B cell (primary cell): ENCODE measurements around the gene CST11. TPM values are rescaled to one million over a fixed set of nuclear protein-coding genes. Genes with fewer than 3 reads are reported as not detected.

Experiments
- ATAC-seq: fragments of 200-7000 bp; cut with Tn5 transposase; one replicate; pipeline ENCODE4 v1.10.0; 2021; ENCODE audit warnings: low read depth, mild to moderate bottlenecking, moderate number of reproducible peaks, moderate library complexity
- CTCF ChIA-PET: fragments of 350-600 bp; sonication (Branson Sonifier 250); formaldehyde crosslinking; loops from one replicate; lab custom pipeline; 2021; ENCODE audit warnings: antibody characterized with exemption, inconsistent platforms; lab: Charles Lee
- POLR2A ChIA-PET: fragments of 350-600 bp; sonication (Branson Sonifier 250); formaldehyde crosslinking; loops from one replicate; lab custom pipeline; 2021; ENCODE audit warnings: antibody characterized with exemption; lab: Charles Lee
- DNase-seq: peaks from one replicate; pipeline ENCODE4 v3.0.0; 2013
- H2AFZ ChIP-seq: 2 replicates; pipeline ENCODE4 v1.6.1; 2012; ENCODE audit warnings: mild to moderate bottlenecking, low read depth, low read length; ENCODE audit not compliant: insufficient read depth, poor library complexity, severe bottlenecking
- H3K27ac ChIP-seq, 2 donors: 1 replicate in 1 of 2; 2 replicates in 1 of 2; pipeline ENCODE4 v1.5.1; 2012 to 2013; ENCODE audit warnings: low read length in 2 of 2, mild to moderate bottlenecking in 2 of 2, moderate library complexity in 1 of 2
- H3K27me3 ChIP-seq, 4 experiments: fragments of 200-600 bp in 1 of 4; sonication (generic) in 1 of 4; replicated peaks in 1 of 4; 1 replicate in 2 of 4; 2 replicates in 2 of 4; pipeline versions ENCODE4 v1.6.1 to v1.7.0; 2013 to 2016; ENCODE audit warnings: low read length in 3 of 4, mild to moderate bottlenecking in 2 of 4, mixed read lengths in 1 of 4, moderate library complexity in 1 of 4; ENCODE audit not compliant: insufficient read depth in 4 of 4, control insufficient read depth in 3 of 4; ENCODE audit errors: control extremely low read depth in 1 of 4
- H3K36me3 ChIP-seq, 2 experiments: replicated peaks in 1 of 2; 1 replicate in 1 of 2; 2 replicates in 1 of 2; pipeline versions ENCODE4 v1.6.1 to v1.7.1; 2013; ENCODE audit warnings: low read length in 1 of 2; ENCODE audit not compliant: insufficient read depth in 2 of 2, control insufficient read depth in 1 of 2; ENCODE audit errors: control extremely low read depth in 1 of 2, extremely low read depth in 1 of 2
- H3K4me1 ChIP-seq, 2 donors: fragments of 200-600 bp in 1 of 2; sonication (generic) in 1 of 2; 1 replicate in 1 of 2; 2 replicates in 1 of 2; pipeline versions ENCODE4 v1.5.1 to v1.6.1; 2013 to 2017; ENCODE audit warnings: low read length in 2 of 2; ENCODE audit not compliant: control insufficient read depth in 2 of 2, insufficient read depth in 2 of 2
- H3K4me2 ChIP-seq: replicated peaks from 2 replicates; pipeline ENCODE3; 2012; ENCODE audit warnings: mild to moderate bottlenecking, low read depth, low read length; ENCODE audit not compliant: poor library complexity, severe bottlenecking
- H3K4me3 ChIP-seq, 5 experiments: fragments of 200-600 bp in 1 of 5; sonication (generic) in 1 of 5; 1 replicate in 3 of 5; 2 replicates in 2 of 5; pipeline versions ENCODE4 v1.5.1 to v1.7.0; 2011 to 2016; ENCODE audit warnings: low read length in 4 of 5, mild to moderate bottlenecking in 4 of 5, low read depth in 2 of 5, control low read depth in 1 of 5, moderate library complexity in 1 of 5; ENCODE audit not compliant: insufficient read depth in 1 of 5; ENCODE audit errors: control extremely low read depth in 1 of 5, extremely low read depth in 1 of 5
- H3K79me2 ChIP-seq: fragments of 200-600 bp; sonication (generic); one replicate; pipeline ENCODE4 v1.6.0; 2016; ENCODE audit warnings: low read length; ENCODE audit not compliant: control insufficient read depth, insufficient read depth
- H3K9ac ChIP-seq: fragments of 200-600 bp; sonication (generic); 2 replicates; pipeline ENCODE4 v1.6.1; 2017; ENCODE audit warnings: mild to moderate bottlenecking, low read length, moderate library complexity
- H3K9me3 ChIP-seq, 3 donors: one replicate each; pipeline versions ENCODE4 v1.6.1 to v1.7.1; 2013; ENCODE audit warnings: low read length in 2 of 3; ENCODE audit not compliant: control insufficient read depth in 2 of 3, insufficient read depth in 1 of 3; ENCODE audit errors: control extremely low read depth in 1 of 3
- H4K20me1 ChIP-seq: 2 replicates; pipeline ENCODE4 v1.6.0; 2012; ENCODE audit warnings: mild to moderate bottlenecking, low read length; ENCODE audit not compliant: insufficient read depth, control insufficient read depth, poor library complexity, severe bottlenecking
- H3K27ac Mint-ChIP-seq: one replicate; pipeline ENCODE4 v1.8.0; 2021; ENCODE audit warnings: mixed read lengths
- H3K27me3 Mint-ChIP-seq: one replicate; pipeline ENCODE4 v1.8.0; 2021; ENCODE audit warnings: mixed read lengths
- H3K4me1 Mint-ChIP-seq: one replicate; pipeline ENCODE4 v1.8.0; 2021; ENCODE audit warnings: mixed read lengths
- H3K4me3 Mint-ChIP-seq: one replicate; pipeline ENCODE4 v1.8.0; 2021; ENCODE audit warnings: mixed read lengths
- H3K9me3 Mint-ChIP-seq: one replicate; pipeline ENCODE4 v1.8.0; 2022; ENCODE audit warnings: mixed read lengths; ENCODE audit not compliant: insufficient read depth
- EZH2 ChIP-seq: IDR thresholded peaks from 2 replicates; pipeline ENCODE4 v1.6.1; 2012; ENCODE audit warnings: borderline replicate concordance, low read depth, mild to moderate bottlenecking, moderate library complexity, low read length; ENCODE audit not compliant: insufficient read depth, poor library complexity, severe bottlenecking
- WGBS: methylation state at CpG from one replicate; pipeline ENCODE4 v1.1.5; 2013; ENCODE audit warnings: missing lambda C conversion rate; ENCODE audit not compliant: insufficient coverage; 5-methylcytosine and 5-hydroxymethylcytosine counted together
- intact Hi-C: fragments of 100-400 bp; cut with micrococcal nuclease; formaldehyde crosslinking; loops from one replicate; pipeline ENCODE4 v1.10.0; 2022
- polyA plus RNA-seq: library from polyadenylated mRNA; depleted of rRNA; stranded (reverse); fragments of >200 nt; gene quantifications from 2 replicates; pipeline ENCODE4 v1.2.3, GENCODE V29; 2012
- total RNA-seq, 2 donors: library from RNA; stranded (reverse); fragments of 120-200 nt in 1 of 2; gene quantifications; 1 replicate in 1 of 2; 2 replicates in 1 of 2; pipeline versions ENCODE4 v1.2.3 to v1.2.4, GENCODE V29; 2013 to 2022
- TF ChIP-seq, protein P1 (sequence below): fragments of 200-600 bp; IDR thresholded peaks from one replicate; pipeline ENCODE4 v1.8.0; 2022; ENCODE audit warnings: antibody characterized with exemption, mild to moderate bottlenecking

CST11 gene
- total and polyA plus RNA-seq, 2 donors (not counting 1 experiment from before 2014, with no cell fraction given) = not detected

DNA sequence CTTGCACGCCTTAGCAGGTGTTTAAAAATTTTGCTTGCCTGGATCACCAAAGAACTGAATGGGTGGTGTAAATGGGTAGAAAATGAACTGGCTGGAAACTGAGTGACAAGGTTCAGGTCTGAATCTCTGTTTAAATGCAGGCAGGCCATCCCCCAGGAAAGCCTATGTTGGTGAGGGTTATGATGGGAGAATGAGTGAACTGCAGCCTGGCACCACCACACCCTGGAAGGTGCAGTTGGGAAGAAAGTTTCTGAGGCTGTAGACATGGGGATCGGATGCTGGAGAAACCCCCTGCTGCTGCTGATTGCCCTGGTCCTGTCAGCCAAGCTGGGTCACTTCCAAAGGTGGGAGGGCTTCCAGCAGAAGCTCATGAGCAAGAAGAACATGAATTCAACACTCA, 12.7 kb downstream of the CST11 start:
- Mint-ChIP-seq H3K9me3 (no peaks in the 10 kb centered on the region), H3K27ac (no peak overlapping the region), H3K4me3 (no peak overlapping the region), H3K27me3 (peaks cover 15% of the 10 kb centered on the region), H3K4me1 (no peaks in the 10 kb centered on the region)
- Histone ChIP-seq H3K4me3 (no peak overlapping the region), H2AFZ (no peak overlapping the region), H3K9ac (no peak overlapping the region), H3K9me3 (no peaks in the 10 kb centered on the region), H4K20me1 (no peaks in the 10 kb centered on the region), H3K27me3 (no peaks in the 10 kb centered on the region), H3K4me2 (no peak overlapping the region), H3K27ac (no peak overlapping the region), H3K36me3 (no peaks in the 10 kb centered on the region), H3K4me1 (no peaks in the 10 kb centered on the region), H3K79me2 (no peaks in the 10 kb centered on the region)
- intact Hi-C loops = loop anchor here (5.0 kb wide), 2 partner anchors 167 to 557 kb away; partner anchors contain the start of gene CST9
- no peak for DNase-seq
- ChIA-PET POLR2A (no interaction called here), CTCF (interaction anchor here (2.2 kb wide), 1 partner anchor 90 kb away, joined by 8 read pairs; the partner anchor contains the start of gene NXT1)
- ATAC-seq = no peak
- 100% methylated on average over 2 of the region's 2 CpGs for WGBS
- TF ChIP-seq, protein P1, sequence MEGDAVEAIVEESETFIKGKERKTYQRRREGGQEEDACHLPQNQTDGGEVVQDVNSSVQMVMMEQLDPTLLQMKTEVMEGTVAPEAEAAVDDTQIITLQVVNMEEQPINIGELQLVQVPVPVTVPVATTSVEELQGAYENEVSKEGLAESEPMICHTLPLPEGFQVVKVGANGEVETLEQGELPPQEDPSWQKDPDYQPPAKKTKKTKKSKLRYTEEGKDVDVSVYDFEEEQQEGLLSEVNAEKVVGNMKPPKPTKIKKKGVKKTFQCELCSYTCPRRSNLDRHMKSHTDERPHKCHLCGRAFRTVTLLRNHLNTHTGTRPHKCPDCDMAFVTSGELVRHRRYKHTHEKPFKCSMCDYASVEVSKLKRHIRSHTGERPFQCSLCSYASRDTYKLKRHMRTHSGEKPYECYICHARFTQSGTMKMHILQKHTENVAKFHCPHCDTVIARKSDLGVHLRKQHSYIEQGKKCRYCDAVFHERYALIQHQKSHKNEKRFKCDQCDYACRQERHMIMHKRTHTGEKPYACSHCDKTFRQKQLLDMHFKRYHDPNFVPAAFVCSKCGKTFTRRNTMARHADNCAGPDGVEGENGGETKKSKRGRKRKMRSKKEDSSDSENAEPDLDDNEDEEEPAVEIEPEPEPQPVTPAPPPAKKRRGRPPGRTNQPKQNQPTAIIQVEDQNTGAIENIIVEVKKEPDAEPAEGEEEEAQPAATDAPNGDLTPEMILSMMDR = no peak
- no peak for TF ChIP-seq EZH2

GRCh38 chr20:23438661-23439060, 14.0 kb downstream of the CST11 start:
- ATAC-seq (no peak), DNase-seq (no peak)
- no peak overlapping the region for H3K4me3 Mint-ChIP-seq
- Histone ChIP-seq H3K4me3 (no peak overlapping the region), H2AFZ (no peak overlapping the region), H3K9ac (no peak overlapping the region), H3K36me3 (no peaks in the 10 kb centered on the region), H3K4me1 (no peaks in the 10 kb centered on the region), H3K79me2 (no peaks in the 10 kb centered on the region), H3K9me3 (no peaks in the 10 kb centered on the region), H4K20me1 (no peaks in the 10 kb centered on the region), H3K4me2 (no peak overlapping the region), H3K27ac (no peak overlapping the region), H3K27me3 (no peaks in the 10 kb centered on the region)
- no peak for TF ChIP-seq EZH2
- TF ChIP-seq, protein P1 = no peak
- H3K27ac Mint-ChIP-seq = no peak overlapping the region
- ChIA-PET POLR2A (no interaction called here), CTCF (no interaction called here)
- intact Hi-C loops = no loop called here
- H3K9me3 Mint-ChIP-seq = no peaks in the 10 kb centered on the region
- no peaks in the 10 kb centered on the region for H3K4me1 Mint-ChIP-seq
- WGBS = 90% methylated on average over 2 of the region's 5 CpGs
- H3K27me3 Mint-ChIP-seq = peaks cover 18% of the 10 kb centered on the region
